ENCODE measurements around the gene NTSR2.

NTSR2 gene

GRCh38 chr2:11657195-11657594 is 12.8 kb downstream of the NTSR2 start:
- H3K4me3 ChIP-seq (ENCODE audit: low read length) = no peak overlapping the region
- no peak for TF ChIP-seq CTCF (conservative IDR thresholded peaks at IDR 0.05; ENCODE audit: low read length)
- DNase-seq (ENCODE audit: low read depth) = no peak

GRCh38 chr2:11656671-11657101 is 13.3 kb downstream of the NTSR2 start:
- no peak for TF ChIP-seq CTCF (conservative IDR thresholded peaks at IDR 0.05; ENCODE audit: low read length)
- no peak for DNase-seq (ENCODE audit: low read depth)
- H3K4me3 ChIP-seq (ENCODE audit: low read length) = no peak overlapping the region

GRCh38 chr2:11656252-11656651 is 13.7 kb downstream of the NTSR2 start:
- DNase-seq (ENCODE audit: low read depth) = no peak
- H3K4me3 ChIP-seq (ENCODE audit: low read length) = no peak overlapping the region
- no peak for TF ChIP-seq CTCF (conservative IDR thresholded peaks at IDR 0.05; ENCODE audit: low read length)

GRCh38 chr2:11655495-11655894 is 14.5 kb downstream of the NTSR2 start:
- no peak overlapping the region for H3K4me3 ChIP-seq (ENCODE audit: low read length)
- TF ChIP-seq CTCF (conservative IDR thresholded peaks at IDR 0.05; ENCODE audit: low read length) = no peak
- DNase-seq (ENCODE audit: low read depth) = no peak

- TF ChIP-seq CTCF (conservative IDR thresholded peaks at IDR 0.05; ENCODE audit: low read length) = no peak
- H3K4me3 ChIP-seq (ENCODE audit: low read length) = no peak overlapping the region
- peak; percentile 3 for DNase-seq (ENCODE audit: low read depth)
Measured at GRCh38 chr2:11652553-11652952, 17.4 kb downstream of the NTSR2 start.

GRCh38 chr2:11651856-11652548 is 18.0 kb downstream of the NTSR2 start:
- DNase-seq (ENCODE audit: low read depth) = no peak
- no peak for TF ChIP-seq CTCF (conservative IDR thresholded peaks at IDR 0.05; ENCODE audit: low read length)

GRCh38 chr2:11649093-11649492 is 20.9 kb downstream of the NTSR2 start:
- H3K4me3 ChIP-seq (ENCODE audit: low read length) = no peak overlapping the region
- DNase-seq (ENCODE audit: low read depth) = no peak
- no peak for TF ChIP-seq CTCF (conservative IDR thresholded peaks at IDR 0.05; ENCODE audit: low read length)

More at GRCh38 chr2:11651856-11652548, 18.0 kb downstream of the NTSR2 start:
- no peak overlapping the region for H3K4me3 ChIP-seq (ENCODE audit: low read length)
